K562 (cell line): Measurements from ENCODE around the gene TMEM252. TPM values are rescaled to one million over a fixed set of nuclear protein-coding genes. Genes with fewer than 3 reads are reported as not detected.

ENCODE experiments used
- ATAC-seq: fragments of 200-7000 bp; cut with Tn5 transposase; 3 replicates; pipeline ENCODE4 v1.9.1; 2020; ENCODE audit warnings: moderate library complexity
- BruUV-seq: library from RNA; stranded (reverse); fragments of 400-500 nt; replicated peaks from 2 replicates; lab custom pipeline; 2021; lab: Mats Ljungman, UMichigan
- CTCF ChIA-PET: fragments of 300-600 bp; formaldehyde crosslinking; extraction: SDS; loops from one replicate; lab custom pipeline; 2021; ENCODE audit warnings: low intra/inter-chr PET ratio; lab: Yijun Ruan, JAX
- POLR2A ChIA-PET: fragments of 300-600, 350-650 bp; sonication (Branson Sonifier 250); formaldehyde crosslinking; extraction: SDS; loops from one replicate; lab custom pipeline; 2021; ENCODE audit warnings: antibody characterized with exemption, inconsistent platforms; lab: Yijun Ruan, JAX
- DNase-seq, 4 experiments: peaks; one replicate each; pipeline versions ENCODE4 v3.0.0 to v3.0.0-alpha.2; 2011 to 2018; ENCODE audit warnings: low spot score in 3 of 4, mixed read lengths in 3 of 4; ENCODE audit errors: extremely low read depth in 1 of 4
- FAIRE-seq: peaks from 2 replicates; lab custom pipeline; 2011; peaks lifted over from hg19 to GRCh38; lab: Jason Lieb, UNC
- H2AFZ ChIP-seq: 2 replicates; pipeline ENCODE4 v1.6.0; 2011; ENCODE audit warnings: low read depth, low read length, control low read depth, inconsistent platforms
- H3K27ac ChIP-seq: fragments of 200-600 bp; 3 replicates; pipeline ENCODE4 v1.8.0; 2011; ENCODE audit warnings: low read depth, mild to moderate bottlenecking, control low read depth, inconsistent platforms, low read length, moderate library complexity, mixed read lengths; ENCODE audit errors: extremely low read depth
- H3K27me3 ChIP-seq, 2 experiments: fragments of 300-600 bp in 1 of 2; 2 replicates in 1 of 2; 3 replicates in 1 of 2; pipeline versions ENCODE4 v1.6.0 to v1.8.0; 2011; ENCODE audit warnings: inconsistent platforms in 2 of 2, low read length in 2 of 2, mild to moderate bottlenecking in 1 of 2, mixed read lengths in 1 of 2, moderate library complexity in 1 of 2; ENCODE audit not compliant: control insufficient read depth in 2 of 2, insufficient read depth in 2 of 2
- H3K36me3 ChIP-seq: fragments of 300-600 bp; 3 replicates; pipeline ENCODE4 v1.8.0; 2011; ENCODE audit warnings: mild to moderate bottlenecking, low read length, inconsistent platforms; ENCODE audit not compliant: control insufficient read depth, insufficient read depth
- H3K4me1 ChIP-seq, 2 experiments: fragments of 200-600 bp in 1 of 2; replicated peaks in 1 of 2; 2 replicates in 1 of 2; 3 replicates in 1 of 2; pipeline versions ENCODE4 v1.5.1 to v1.8.0; 2011; ENCODE audit warnings: inconsistent platforms in 2 of 2, low read length in 2 of 2, mild to moderate bottlenecking in 1 of 2, mixed read lengths in 1 of 2, moderate library complexity in 1 of 2; ENCODE audit not compliant: control insufficient read depth in 2 of 2, insufficient read depth in 2 of 2
- H3K4me2 ChIP-seq: 2 replicates; pipeline ENCODE4 v1.6.1; 2011; ENCODE audit warnings: low read length, control low read depth, inconsistent platforms, mixed read lengths; ENCODE audit not compliant: insufficient read depth
- H3K4me3 ChIP-seq: fragments of 200-600 bp; sonication (generic), shearing (Covaris generic); 2 replicates; pipeline ENCODE4 v1.5.1; 2016; ENCODE audit warnings: control low read depth, inconsistent platforms
- H3K79me2 ChIP-seq: fragments of 200-600 bp; 3 replicates; pipeline ENCODE4 v1.8.0; 2011; ENCODE audit warnings: low read length, inconsistent platforms; ENCODE audit not compliant: control insufficient read depth, insufficient read depth
- H3K9ac ChIP-seq, 2 experiments: 2 replicates each; pipeline versions ENCODE4 v1.6.0 to v1.6.1; 2011; ENCODE audit warnings: low read depth in 2 of 2, low read length in 2 of 2, control low read depth in 1 of 2, inconsistent platforms in 1 of 2, mild to moderate bottlenecking in 1 of 2, mixed read lengths in 1 of 2; ENCODE audit not compliant: insufficient read depth in 1 of 2
- H3K9me1 ChIP-seq: one replicate; pipeline ENCODE4 v1.6.0; 2011; ENCODE audit warnings: inconsistent platforms, mild to moderate bottlenecking, low read length, moderate library complexity; ENCODE audit not compliant: control insufficient read depth, insufficient read depth
- H3K9me3 ChIP-seq: replicated peaks from 2 replicates; pipeline ENCODE4 v1.5.1; 2011; ENCODE audit warnings: low read depth, low read length, inconsistent platforms; ENCODE audit not compliant: control insufficient read depth, insufficient read depth
- H4K20me1 ChIP-seq: replicated peaks from 2 replicates; pipeline ENCODE4 v1.6.1; 2011; ENCODE audit warnings: low read length, inconsistent platforms, mixed read lengths; ENCODE audit not compliant: control insufficient read depth, insufficient read depth
- ARNT ChIP-seq, 2 experiments: fragments of 450-650 bp; IDR thresholded peaks; 2 replicates each; pipeline ENCODE4 v1.6.1; 2016; ENCODE audit warnings: mild to moderate bottlenecking in 1 of 2
- CAMTA2 ChIP-seq: fragments of 250-450 bp; sonication (Bioruptor Pico); conservative IDR thresholded peaks from 2 replicates; pipeline ENCODE4 v1.5.1; 2022
- HNRNPUL1 ChIP-seq: fragments of 200-400 bp; formaldehyde crosslinking; IDR thresholded peaks from 2 replicates; pipeline ENCODE4 v1.6.1; 2017; ENCODE audit warnings: low read length
- NFYB ChIP-seq: IDR thresholded peaks from 2 replicates; pipeline ENCODE4 v1.6.1; 2011; ENCODE audit warnings: mild to moderate bottlenecking, moderate library complexity; ENCODE audit not compliant: insufficient read length; ENCODE audit errors: extremely low read depth
- RHOXF2B ChIP-seq: fragments of 250-450 bp; sonication (Bioruptor Pico); conservative IDR thresholded peaks from 2 replicates; pipeline ENCODE4 v1.5.1; 2021
- SIN3B ChIP-seq: fragments of 450-650 bp; IDR thresholded peaks from 2 replicates; pipeline ENCODE4 v1.6.1; 2017; ENCODE audit warnings: low read depth, mild to moderate bottlenecking, moderate library complexity
- SMAD2 ChIP-seq: fragments of 150-350 bp; IDR thresholded peaks from 2 replicates; pipeline ENCODE4 v1.6.1; 2014; ENCODE audit warnings: low read depth, mild to moderate bottlenecking, low read length
- SMARCB1 ChIP-seq: IDR thresholded peaks from 2 replicates; pipeline ENCODE4 v1.6.1; 2011; ENCODE audit warnings: improper control_type of control experiment, low read depth; ENCODE audit not compliant: insufficient read length
- SRF ChIP-seq, 2 experiments: fragments of 250-450, 450-650 bp in 1 of 2; sonication (Bioruptor Pico) in 1 of 2; sonication (generic) in 1 of 2; formaldehyde crosslinking; IDR thresholded peaks; 2 replicates each; pipeline versions ENCODE4 v1.5.0 to v1.5.1; 2020 to 2022; ENCODE audit warnings: mild to moderate bottlenecking in 1 of 2, missing genetic modification reagents in 1 of 2
- SUPT5H ChIP-seq: fragments of 450-650 bp; IDR thresholded peaks from 2 replicates; pipeline ENCODE4 v1.6.1; 2016
- TAF7 ChIP-seq: fragments of 450-650 bp; IDR thresholded peaks from 2 replicates; pipeline ENCODE4 v1.6.1; 2016; ENCODE audit warnings: missing genetic modification characterization, missing compliant biosample characterization
- TAL1 ChIP-seq: fragments of 450-650 bp; IDR thresholded peaks from 2 replicates; pipeline ENCODE4 v1.6.1; 2016; ENCODE audit warnings: mild to moderate bottlenecking
- ZBTB7A ChIP-seq: IDR thresholded peaks from 2 replicates; pipeline ENCODE4 v1.6.1; 2011; ENCODE audit warnings: low read depth, mild to moderate bottlenecking, low read length, moderate library complexity, borderline replicate concordance; ENCODE audit not compliant: control insufficient read depth
- WGBS: fragments of 100-300 bp; shearing (Covaris generic); methylation state at CpG from one replicate; pipeline ENCODE4 v1.1.6; 2016; ENCODE audit warnings: low coverage, mixed read lengths; ENCODE audit not compliant: insufficient coverage; ENCODE audit errors: missing lambda C conversion rate; 5-methylcytosine and 5-hydroxymethylcytosine counted together
- in situ Hi-C: fragments of 300-500 bp; cut with MboI; formaldehyde crosslinking; loops from 4 replicates; pipeline ENCODE4 v1.15.0; 2018; ENCODE audit warnings: inconsistent platforms, mixed read lengths
- intact Hi-C: fragments of 100-400 bp; cut with micrococcal nuclease; formaldehyde crosslinking; loops from 2 replicates; pipeline ENCODE4 v1.14.2; 2022
- polyA plus RNA-seq, 8 experiments: library from polyadenylated mRNA; depleted of rRNA in 4 of 8; stranded (reverse) in 5 of 8; unstranded in 3 of 8; fragments of >200 nt; fragmentation: Nextera tagmentation in 2 of 8; fragmentation: Illumina TruSeq in 1 of 8; extraction: Ambion mirVana in 2 of 8; extraction: Trizol in 1 of 8; gene quantifications; 2 replicates each; pipeline versions ENCODE4 v1.2.1 to v1.2.3, GENCODE V29; 2011 to 2014; ENCODE audit warnings: inconsistent platforms in 1 of 8, missing spikeins in 1 of 8
- total RNA-seq, 7 experiments: library from RNA; depleted of rRNA in 6 of 7; stranded (reverse); fragments of >200 nt in 6 of 7; fragmentation: Illumina TruSeq in 2 of 7; extraction: Trizol in 2 of 7; gene quantifications; 2 replicates each; pipeline versions ENCODE4 v1.2.1 to v1.2.3, GENCODE V29; 2011 to 2021; ENCODE audit warnings: low replicate concordance in 1 of 7
- TF ChIP-seq, protein P1 (sequence below), 2 experiments: fragments of 450-650 bp; conservative IDR thresholded peaks; 2 replicates each; pipeline ENCODE4 v1.6.1; 2017; ENCODE audit warnings: mild to moderate bottlenecking in 2 of 2, moderate library complexity in 2 of 2
- TF ChIP-seq, protein P2 (sequence below), 3 experiments: fragments of 200-800 bp in 1 of 3; sonication (Bioruptor generic) in 1 of 3; sonication (generic) in 1 of 3; formaldehyde crosslinking in 1 of 3; IDR thresholded peaks; 2 replicates each; pipeline versions ENCODE4 v1.6.1 to v1.8.0; 2016 to 2022; ENCODE audit warnings: mild to moderate bottlenecking in 2 of 3, missing compliant biosample characterization in 2 of 3, missing genetic modification characterization in 2 of 3, missing genetic modification reagents in 1 of 3
- TF ChIP-seq, protein P3 (sequence below): fragments of 250-450 bp; sonication (Bioruptor Pico); IDR thresholded peaks from 2 replicates; pipeline ENCODE4 v1.5.0; 2021
- TF ChIP-seq, protein P4 (sequence below), 2 experiments: fragments of 450-650 bp in 1 of 2; IDR thresholded peaks; 2 replicates each; pipeline ENCODE4 v1.6.1; 2011 to 2017; ENCODE audit warnings: low read depth in 2 of 2, antibody characterized with exemption in 1 of 2, borderline replicate concordance in 1 of 2, low read length in 1 of 2, mild to moderate bottlenecking in 1 of 2, mixed read lengths in 1 of 2; ENCODE audit not compliant: control insufficient read depth in 1 of 2

Gene TMEM252
- total and polyA plus RNA-seq, 9 of the 15 experiments (the other 6 are each of a cell fraction or from before 2014, with no cell fraction given) = not detected

DNA sequence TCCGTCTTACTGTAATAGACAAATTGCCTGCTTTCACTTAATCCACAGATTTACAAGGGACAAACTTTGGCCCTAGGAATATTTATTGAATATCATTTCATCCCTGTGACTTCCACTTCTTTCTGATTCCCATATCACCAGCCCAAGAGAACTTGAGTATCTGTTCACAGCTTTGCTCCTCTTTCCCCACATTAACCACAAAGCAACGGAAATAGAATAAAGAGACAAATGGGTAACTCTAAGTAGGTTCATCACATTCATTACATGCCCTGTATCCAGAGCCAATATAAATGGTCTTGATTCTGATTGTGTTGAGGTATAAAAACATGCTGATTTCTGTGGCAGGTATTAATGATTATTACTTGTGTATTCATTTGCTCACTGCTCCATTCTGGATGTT lies 41.9 kb downstream of the TMEM252 start:
- no peaks in the 10 kb centered on the region for H3K4me1 ChIP-seq
- H3K27ac ChIP-seq = no peak overlapping the region
- TF ChIP-seq SRF (CRISPR knock-in tag; IDR thresholded peaks at IDR 0.05) = no peak
- TF ChIP-seq, protein P1, sequence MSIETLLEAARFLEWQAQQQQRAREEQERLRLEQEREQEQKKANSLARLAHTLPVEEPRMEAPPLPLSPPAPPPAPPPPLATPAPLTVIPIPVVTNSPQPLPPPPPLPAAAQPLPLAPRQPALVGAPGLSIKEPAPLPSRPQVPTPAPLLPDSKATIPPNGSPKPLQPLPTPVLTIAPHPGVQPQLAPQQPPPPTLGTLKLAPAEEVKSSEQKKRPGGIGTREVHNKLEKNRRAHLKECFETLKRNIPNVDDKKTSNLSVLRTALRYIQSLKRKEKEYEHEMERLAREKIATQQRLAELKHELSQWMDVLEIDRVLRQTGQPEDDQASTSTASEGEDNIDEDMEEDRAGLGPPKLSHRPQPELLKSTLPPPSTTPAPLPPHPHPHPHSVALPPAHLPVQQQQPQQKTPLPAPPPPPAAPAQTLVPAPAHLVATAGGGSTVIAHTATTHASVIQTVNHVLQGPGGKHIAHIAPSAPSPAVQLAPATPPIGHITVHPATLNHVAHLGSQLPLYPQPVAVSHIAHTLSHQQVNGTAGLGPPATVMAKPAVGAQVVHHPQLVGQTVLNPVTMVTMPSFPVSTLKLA (conservative IDR thresholded peaks at IDR 0.05) = no peak
- TF ChIP-seq NFYB = no peak
- TF ChIP-seq, protein P2, sequence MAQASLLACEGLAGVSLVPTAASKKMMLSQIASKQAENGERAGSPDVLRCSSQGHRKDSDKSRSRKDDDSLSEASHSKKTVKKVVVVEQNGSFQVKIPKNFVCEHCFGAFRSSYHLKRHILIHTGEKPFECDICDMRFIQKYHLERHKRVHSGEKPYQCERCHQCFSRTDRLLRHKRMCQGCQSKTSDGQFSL (CRISPR knock-in tag; IDR thresholded peaks at IDR 0.05) = no peak
- TF ChIP-seq, protein P2 (tag; IDR thresholded peaks at IDR 0.05) = no peak
- TF ChIP-seq SMARCB1 = no peak
- no peak for TF ChIP-seq SIN3B
- TF ChIP-seq TAL1 = no peak
- TF ChIP-seq, protein P3, sequence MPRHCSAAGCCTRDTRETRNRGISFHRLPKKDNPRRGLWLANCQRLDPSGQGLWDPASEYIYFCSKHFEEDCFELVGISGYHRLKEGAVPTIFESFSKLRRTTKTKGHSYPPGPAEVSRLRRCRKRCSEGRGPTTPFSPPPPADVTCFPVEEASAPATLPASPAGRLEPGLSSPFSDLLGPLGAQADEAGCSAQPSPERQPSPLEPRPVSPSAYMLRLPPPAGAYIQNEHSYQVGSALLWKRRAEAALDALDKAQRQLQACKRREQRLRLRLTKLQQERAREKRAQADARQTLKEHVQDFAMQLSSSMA (CRISPR knock-in tag) = no peak
- TF ChIP-seq TAF7 (tag) = no peak
- no peak for TF ChIP-seq ARNT (IDR thresholded peaks at IDR 0.05)
- no peak for TF ChIP-seq RHOXF2B (CRISPR knock-in tag)
- TF ChIP-seq, protein P4, sequence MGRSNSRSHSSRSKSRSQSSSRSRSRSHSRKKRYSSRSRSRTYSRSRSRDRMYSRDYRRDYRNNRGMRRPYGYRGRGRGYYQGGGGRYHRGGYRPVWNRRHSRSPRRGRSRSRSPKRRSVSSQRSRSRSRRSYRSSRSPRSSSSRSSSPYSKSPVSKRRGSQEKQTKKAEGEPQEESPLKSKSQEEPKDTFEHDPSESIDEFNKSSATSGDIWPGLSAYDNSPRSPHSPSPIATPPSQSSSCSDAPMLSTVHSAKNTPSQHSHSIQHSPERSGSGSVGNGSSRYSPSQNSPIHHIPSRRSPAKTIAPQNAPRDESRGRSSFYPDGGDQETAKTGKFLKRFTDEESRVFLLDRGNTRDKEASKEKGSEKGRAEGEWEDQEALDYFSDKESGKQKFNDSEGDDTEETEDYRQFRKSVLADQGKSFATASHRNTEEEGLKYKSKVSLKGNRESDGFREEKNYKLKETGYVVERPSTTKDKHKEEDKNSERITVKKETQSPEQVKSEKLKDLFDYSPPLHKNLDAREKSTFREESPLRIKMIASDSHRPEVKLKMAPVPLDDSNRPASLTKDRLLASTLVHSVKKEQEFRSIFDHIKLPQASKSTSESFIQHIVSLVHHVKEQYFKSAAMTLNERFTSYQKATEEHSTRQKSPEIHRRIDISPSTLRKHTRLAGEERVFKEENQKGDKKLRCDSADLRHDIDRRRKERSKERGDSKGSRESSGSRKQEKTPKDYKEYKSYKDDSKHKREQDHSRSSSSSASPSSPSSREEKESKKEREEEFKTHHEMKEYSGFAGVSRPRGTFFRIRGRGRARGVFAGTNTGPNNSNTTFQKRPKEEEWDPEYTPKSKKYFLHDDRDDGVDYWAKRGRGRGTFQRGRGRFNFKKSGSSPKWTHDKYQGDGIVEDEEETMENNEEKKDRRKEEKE (IDR thresholded peaks at IDR 0.05; ENCODE audit: borderline replicate concordance in 1 of 2, control insufficient read depth in 1 of 2, low read depth in 2 of 2, low read length in 1 of 2) = no peak
- no peak for TF ChIP-seq SUPT5H
- no peak for TF ChIP-seq HNRNPUL1
- no peak for TF ChIP-seq ZBTB7A
- no peak for TF ChIP-seq SMAD2
- TF ChIP-seq CAMTA2 (CRISPR knock-in tag) = no peak
- H3K9ac ChIP-seq = no peak overlapping the region
- H3K9me1 ChIP-seq = no peaks in the 10 kb centered on the region
- no peaks in the 10 kb centered on the region for H3K9me3 ChIP-seq
- DNase-seq (no peak), ATAC-seq (no peak), FAIRE-seq (no peak)
- no peak overlapping the region for H3K4me2 ChIP-seq
- H3K4me3 ChIP-seq = no peak overlapping the region
- no peaks in the 10 kb centered on the region for H3K36me3 ChIP-seq
- CTCF ChIA-PET = no interaction called here
- H3K79me2 ChIP-seq = no peaks in the 10 kb centered on the region
- WGBS = 0% methylated on average over 2 of the region's 2 CpGs
- H2AFZ ChIP-seq = no peak overlapping the region
- BruUV-seq = no TSS peak
- intact Hi-C loops = no loop called here
- H3K27me3 ChIP-seq = no peaks in the 10 kb centered on the region
- POLR2A ChIA-PET = no interaction called here
- no peaks in the 10 kb centered on the region for H4K20me1 ChIP-seq
- in situ Hi-C loops = no loop called here
